Measurements from ENCODE around the gene OTUD7B. TPM values are rescaled to one million over a fixed set of nuclear protein-coding genes. Genes with fewer than 3 reads are reported as not detected.

OTUD7B gene
- total and polyA plus RNA-seq, 10 of the 15 experiments (the other 5 are each of a cell fraction or from before 2014, with no cell fraction given): 1.7 to 24.9 (median 6.6) TPM

DNA sequence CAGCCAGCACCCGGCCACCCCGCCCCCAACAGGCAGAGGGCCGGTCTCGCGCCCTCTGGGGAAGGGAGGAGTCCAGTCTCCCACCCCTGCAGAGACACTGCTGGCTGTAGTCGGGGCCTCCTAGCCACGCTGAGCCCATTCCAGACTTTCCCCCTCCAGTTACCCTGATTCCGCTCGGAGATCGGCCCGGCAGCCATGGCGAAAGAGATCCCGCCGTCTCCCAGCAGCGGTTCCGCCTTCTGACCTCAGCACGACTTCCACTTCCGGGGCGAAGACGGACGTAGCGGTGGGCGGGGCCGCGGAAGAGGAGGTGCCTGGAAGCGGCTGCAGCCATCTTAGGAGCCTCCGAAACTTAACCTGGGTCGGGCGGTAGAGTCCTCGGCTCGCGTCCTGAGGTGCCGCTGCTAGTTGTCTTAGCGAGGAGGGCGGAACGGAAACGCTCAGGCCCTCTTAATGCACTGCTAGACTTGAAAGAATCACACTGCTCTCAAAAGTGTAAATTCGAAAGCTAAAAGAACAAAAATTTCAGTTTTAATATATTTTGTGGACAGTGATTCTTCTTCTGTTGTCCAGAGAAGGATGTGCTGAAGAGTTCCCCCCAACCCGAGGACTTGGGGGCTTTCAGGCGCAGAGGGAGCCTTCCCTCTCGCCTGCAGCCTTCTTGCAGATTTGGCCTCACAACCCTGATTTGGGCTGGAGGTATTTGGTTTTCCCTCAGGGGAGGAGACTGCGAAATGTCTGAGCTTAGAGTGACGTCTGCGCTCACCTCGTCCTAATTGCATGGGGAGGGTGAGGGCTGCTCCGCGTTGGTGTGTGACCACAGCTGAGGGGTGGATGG lies 82.7 kb downstream of the OTUD7B start, which contains the start of gene SF3B4 (continued):
- peak; percentile 81; the same call in 1 of the 2 replicates for TF ChIP-seq ASH2L (IDR thresholded peaks at IDR 0.05; ENCODE audit: borderline replicate concordance, low read depth)
- TF ChIP-seq, protein P1, sequence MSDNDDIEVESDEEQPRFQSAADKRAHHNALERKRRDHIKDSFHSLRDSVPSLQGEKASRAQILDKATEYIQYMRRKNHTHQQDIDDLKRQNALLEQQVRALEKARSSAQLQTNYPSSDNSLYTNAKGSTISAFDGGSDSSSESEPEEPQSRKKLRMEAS (IDR thresholded peaks at IDR 0.05; ENCODE audit: low read depth, low read length): 0 out of 2 replicates have a peak, but pooled peaks have one; percentile 7
- TF ChIP-seq NFXL1 (IDR thresholded peaks at IDR 0.05; ENCODE audit: borderline replicate concordance): no peak
- TF ChIP-seq, protein P2, sequence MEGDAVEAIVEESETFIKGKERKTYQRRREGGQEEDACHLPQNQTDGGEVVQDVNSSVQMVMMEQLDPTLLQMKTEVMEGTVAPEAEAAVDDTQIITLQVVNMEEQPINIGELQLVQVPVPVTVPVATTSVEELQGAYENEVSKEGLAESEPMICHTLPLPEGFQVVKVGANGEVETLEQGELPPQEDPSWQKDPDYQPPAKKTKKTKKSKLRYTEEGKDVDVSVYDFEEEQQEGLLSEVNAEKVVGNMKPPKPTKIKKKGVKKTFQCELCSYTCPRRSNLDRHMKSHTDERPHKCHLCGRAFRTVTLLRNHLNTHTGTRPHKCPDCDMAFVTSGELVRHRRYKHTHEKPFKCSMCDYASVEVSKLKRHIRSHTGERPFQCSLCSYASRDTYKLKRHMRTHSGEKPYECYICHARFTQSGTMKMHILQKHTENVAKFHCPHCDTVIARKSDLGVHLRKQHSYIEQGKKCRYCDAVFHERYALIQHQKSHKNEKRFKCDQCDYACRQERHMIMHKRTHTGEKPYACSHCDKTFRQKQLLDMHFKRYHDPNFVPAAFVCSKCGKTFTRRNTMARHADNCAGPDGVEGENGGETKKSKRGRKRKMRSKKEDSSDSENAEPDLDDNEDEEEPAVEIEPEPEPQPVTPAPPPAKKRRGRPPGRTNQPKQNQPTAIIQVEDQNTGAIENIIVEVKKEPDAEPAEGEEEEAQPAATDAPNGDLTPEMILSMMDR (IDR thresholded peaks at IDR 0.05 in 2 of 3, conservative IDR thresholded peaks at IDR 0.05 in 1 of 3; ENCODE audit: control insufficient read depth in 2 of 3, extremely low read depth in 1 of 3, insufficient read depth in 1 of 3, low read depth in 3 of 3, low read length in 3 of 3): 0 out of 6 replicates have a peak, but pooled peaks of 1 of the 3 experiments have one; percentile 12

DNA sequence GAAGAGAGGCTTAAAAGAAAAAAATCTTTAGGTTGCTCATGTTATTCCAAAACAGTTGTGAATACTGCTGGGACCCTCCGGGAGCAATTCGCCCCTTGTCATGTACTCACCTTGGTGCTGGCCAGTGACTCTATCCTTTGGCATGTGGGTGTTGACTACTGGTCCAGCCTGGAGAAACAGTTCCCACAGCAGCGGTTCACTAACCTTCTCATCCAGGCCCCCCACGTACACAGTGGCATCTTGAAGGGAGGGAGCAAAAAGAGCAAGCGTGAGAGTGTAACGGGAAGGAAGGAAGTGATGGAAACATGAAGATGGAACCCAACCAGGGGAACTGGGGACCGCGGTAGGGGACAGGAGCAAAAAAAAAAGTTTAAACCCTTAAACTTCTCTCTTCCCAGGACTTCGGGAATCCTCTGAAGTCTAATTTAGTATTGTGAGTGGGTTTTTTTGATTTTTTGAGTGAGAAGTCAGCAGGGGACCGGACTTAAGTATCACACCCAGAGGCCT lies 83.4 kb downstream of the OTUD7B start:
- in situ Hi-C loops (cut with MboI) (no loop called here), intact Hi-C loops (cut with micrococcal nuclease; ENCODE audit: unreplicated experiment) (no loop called here)
- no peaks in the 10 kb centered on the region for H3K9me3 ChIP-seq (replicated peaks; ENCODE audit: control insufficient read depth, insufficient read depth, low read length)
- peak overlapping the region; percentile 85 for H3K4me2 ChIP-seq (ENCODE audit: control insufficient read depth, insufficient read depth)
- peaks cover 10% of the 10 kb centered on the region for H3K4me1 ChIP-seq (ENCODE audit: control insufficient read depth, insufficient read depth, low read length)
- H3K27ac ChIP-seq (ENCODE audit: control insufficient read depth, insufficient read depth): peak overlapping the region; percentile 92
- 0% methylated on average over 10 of the region's 10 CpGs for WGBS (ENCODE audit: insufficient coverage, insufficient replicate concordance, low lambda C conversion rate, missing lambda C conversion rate)
- peak overlapping the region; percentile 93 for H3K9ac ChIP-seq (ENCODE audit: control insufficient read depth, insufficient read depth, low read length)
- no peaks in the 10 kb centered on the region for H4K20me1 ChIP-seq (ENCODE audit: control insufficient read depth, insufficient read depth)
- H3K36me3 ChIP-seq (ENCODE audit: control insufficient read depth in 2 of 2, insufficient read depth in 2 of 2, low read length in 1 of 2): peaks cover 7 to 11% of the 10 kb centered on the region in 2 experiments
- ChIA-PET RAD21 (ENCODE audit: unreplicated experiment) (no interaction called here), CTCF (no interaction called here), POLR2A (no interaction called here), SMC1A (ENCODE audit: uncharacterized antibody, unreplicated experiment) (interaction anchor here (1.4 kb wide), 1 partner anchor 38 kb away, joined by 3 read pairs; no protein-coding TSS in a partner anchor)
- no peak for DNase-seq (ENCODE audit: low read depth, low spot score)
- peak; percentile 57 for FAIRE-seq
- peaks cover 28% of the 10 kb centered on the region for H3K79me2 ChIP-seq (ENCODE audit: control insufficient read depth, insufficient read depth, low read length)
- ATAC-seq: no peak; the same call in 2 of the 3 replicates
- H2AFZ ChIP-seq (ENCODE audit: control insufficient read depth, low read depth, low read length): peak overlapping the region; percentile 83
- no peak for TF ChIP-seq POLR2AphosphoS5 (IDR thresholded peaks at IDR 0.05; ENCODE audit: low read length)
- no peak for TF ChIP-seq DPF2 (IDR thresholded peaks at IDR 0.05)
- no peak for TF ChIP-seq NFXL1 (IDR thresholded peaks at IDR 0.05; ENCODE audit: borderline replicate concordance)
- TF ChIP-seq, protein P3, sequence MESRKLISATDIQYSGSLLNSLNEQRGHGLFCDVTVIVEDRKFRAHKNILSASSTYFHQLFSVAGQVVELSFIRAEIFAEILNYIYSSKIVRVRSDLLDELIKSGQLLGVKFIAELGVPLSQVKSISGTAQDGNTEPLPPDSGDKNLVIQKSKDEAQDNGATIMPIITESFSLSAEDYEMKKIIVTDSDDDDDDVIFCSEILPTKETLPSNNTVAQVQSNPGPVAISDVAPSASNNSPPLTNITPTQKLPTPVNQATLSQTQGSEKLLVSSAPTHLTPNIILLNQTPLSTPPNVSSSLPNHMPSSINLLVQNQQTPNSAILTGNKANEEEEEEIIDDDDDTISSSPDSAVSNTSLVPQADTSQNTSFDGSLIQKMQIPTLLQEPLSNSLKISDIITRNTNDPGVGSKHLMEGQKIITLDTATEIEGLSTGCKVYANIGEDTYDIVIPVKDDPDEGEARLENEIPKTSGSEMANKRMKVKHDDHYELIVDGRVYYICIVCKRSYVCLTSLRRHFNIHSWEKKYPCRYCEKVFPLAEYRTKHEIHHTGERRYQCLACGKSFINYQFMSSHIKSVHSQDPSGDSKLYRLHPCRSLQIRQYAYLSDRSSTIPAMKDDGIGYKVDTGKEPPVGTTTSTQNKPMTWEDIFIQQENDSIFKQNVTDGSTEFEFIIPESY (IDR thresholded peaks at IDR 0.05): no peak
- no peak for TF ChIP-seq CHD4 (IDR thresholded peaks at IDR 0.05)
- no peak for TF ChIP-seq EP300 (IDR thresholded peaks at IDR 0.05; ENCODE audit: borderline replicate concordance in 1 of 2, control insufficient read depth in 1 of 2, low read depth in 2 of 2, low read length in 2 of 2)
- TF ChIP-seq, protein P4, sequence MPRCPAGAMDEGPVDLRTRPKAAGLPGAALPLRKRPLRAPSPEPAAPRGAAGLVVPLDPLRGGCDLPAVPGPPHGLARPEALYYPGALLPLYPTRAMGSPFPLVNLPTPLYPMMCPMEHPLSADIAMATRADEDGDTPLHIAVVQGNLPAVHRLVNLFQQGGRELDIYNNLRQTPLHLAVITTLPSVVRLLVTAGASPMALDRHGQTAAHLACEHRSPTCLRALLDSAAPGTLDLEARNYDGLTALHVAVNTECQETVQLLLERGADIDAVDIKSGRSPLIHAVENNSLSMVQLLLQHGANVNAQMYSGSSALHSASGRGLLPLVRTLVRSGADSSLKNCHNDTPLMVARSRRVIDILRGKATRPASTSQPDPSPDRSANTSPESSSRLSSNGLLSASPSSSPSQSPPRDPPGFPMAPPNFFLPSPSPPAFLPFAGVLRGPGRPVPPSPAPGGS (IDR thresholded peaks at IDR 0.05; ENCODE audit: borderline replicate concordance, insufficient read depth, low read depth, low read length, poor library complexity, severe bottlenecking): no peak
- no peak for TF ChIP-seq NBN (IDR thresholded peaks at IDR 0.05)
- TF ChIP-seq RFX5 (IDR thresholded peaks at IDR 0.05; ENCODE audit: low read depth, low read length): no peak
- TF ChIP-seq ZNF207 (IDR thresholded peaks at IDR 0.05; ENCODE audit: borderline replicate concordance): no peak
- no TSS peak for BruUV-seq (replicated peaks)
- no peaks in the 10 kb centered on the region for H3K27me3 ChIP-seq (replicated peaks in 1 of 2; ENCODE audit: control insufficient read depth in 2 of 2, insufficient read depth in 2 of 2, low read length in 1 of 2)
- H3K4me3 ChIP-seq: peak overlapping the region; percentile 99
